ENCODE data around the gene MPPED1.

Gene MPPED1

GRCh38 chr22:43550672-43551071 lies 138.9 kb downstream of the MPPED1 start:
- H3K9me3 ChIP-seq (ENCODE audit: control insufficient read depth, insufficient read depth, low read length) = peaks cover 9% of the 10 kb centered on the region
- H3K9ac ChIP-seq (ENCODE audit: low read depth, low read length) = no peak overlapping the region
- H3K4me1 ChIP-seq (ENCODE audit: insufficient read depth, low read length) = no peaks in the 10 kb centered on the region
- H3K36me3 ChIP-seq (ENCODE audit: insufficient read depth, low read length) = no peaks in the 10 kb centered on the region

- Histone ChIP-seq H3K9me3 (ENCODE audit: control insufficient read depth, insufficient read depth, low read length) (peaks cover 9% of the 10 kb centered on the region), H3K9ac (ENCODE audit: low read depth, low read length) (no peak overlapping the region), H3K36me3 (ENCODE audit: insufficient read depth, low read length) (no peaks in the 10 kb centered on the region), H3K4me1 (ENCODE audit: insufficient read depth, low read length) (no peaks in the 10 kb centered on the region)
Observed at GRCh38 chr22:43553451-43554258, 141.8 kb downstream of the MPPED1 start.

- peaks cover 9% of the 10 kb centered on the region for H3K9me3 ChIP-seq (ENCODE audit: control insufficient read depth, insufficient read depth, low read length)
- H3K36me3 ChIP-seq (ENCODE audit: insufficient read depth, low read length) = no peaks in the 10 kb centered on the region
- no peak overlapping the region for H3K9ac ChIP-seq (ENCODE audit: low read depth, low read length)
- H3K4me1 ChIP-seq (ENCODE audit: insufficient read depth, low read length) = no peaks in the 10 kb centered on the region
Observed at GRCh38 chr22:43554259-43554636, 142.4 kb downstream of the MPPED1 start.

DNA sequence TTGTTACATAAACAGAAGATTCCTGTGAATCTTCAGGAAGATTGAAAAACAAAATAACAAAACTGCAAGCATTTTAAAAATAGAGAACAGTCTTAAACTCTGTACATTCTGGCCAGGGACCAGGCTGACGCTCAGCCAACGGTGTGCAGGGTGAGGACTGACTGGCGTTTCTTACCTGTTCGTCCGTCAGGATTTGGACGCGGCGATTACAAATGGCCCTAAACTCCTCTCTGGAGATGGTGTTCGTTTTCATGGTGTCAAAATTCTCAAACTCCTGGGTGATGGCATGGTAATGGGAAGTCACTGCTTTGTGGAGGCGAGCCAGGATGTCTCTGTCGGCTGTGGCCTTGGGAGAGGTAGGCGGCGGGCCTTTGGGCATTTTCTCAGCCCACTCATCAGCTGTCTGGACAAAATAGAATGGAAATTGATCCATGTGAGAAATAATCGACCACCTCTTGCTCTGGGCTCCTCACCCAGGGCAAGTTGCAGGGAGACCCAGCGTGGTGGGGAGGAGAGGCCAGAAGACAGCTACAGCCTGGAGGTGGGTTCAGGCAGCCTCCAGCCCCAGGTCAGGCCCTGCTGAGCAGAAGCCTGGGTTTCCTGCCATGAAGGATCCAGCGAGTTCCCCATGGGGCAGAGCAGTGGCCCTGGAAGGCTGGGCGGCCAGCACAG lies 143.0 kb downstream of the MPPED1 start:
- peaks cover 9% of the 10 kb centered on the region for H3K9me3 ChIP-seq (ENCODE audit: control insufficient read depth, insufficient read depth, low read length)
- no peak overlapping the region for H3K9ac ChIP-seq (ENCODE audit: low read depth, low read length)
- H3K4me1 ChIP-seq (ENCODE audit: insufficient read depth, low read length) = no peaks in the 10 kb centered on the region
- no peaks in the 10 kb centered on the region for H3K36me3 ChIP-seq (ENCODE audit: insufficient read depth, low read length)

DNA sequence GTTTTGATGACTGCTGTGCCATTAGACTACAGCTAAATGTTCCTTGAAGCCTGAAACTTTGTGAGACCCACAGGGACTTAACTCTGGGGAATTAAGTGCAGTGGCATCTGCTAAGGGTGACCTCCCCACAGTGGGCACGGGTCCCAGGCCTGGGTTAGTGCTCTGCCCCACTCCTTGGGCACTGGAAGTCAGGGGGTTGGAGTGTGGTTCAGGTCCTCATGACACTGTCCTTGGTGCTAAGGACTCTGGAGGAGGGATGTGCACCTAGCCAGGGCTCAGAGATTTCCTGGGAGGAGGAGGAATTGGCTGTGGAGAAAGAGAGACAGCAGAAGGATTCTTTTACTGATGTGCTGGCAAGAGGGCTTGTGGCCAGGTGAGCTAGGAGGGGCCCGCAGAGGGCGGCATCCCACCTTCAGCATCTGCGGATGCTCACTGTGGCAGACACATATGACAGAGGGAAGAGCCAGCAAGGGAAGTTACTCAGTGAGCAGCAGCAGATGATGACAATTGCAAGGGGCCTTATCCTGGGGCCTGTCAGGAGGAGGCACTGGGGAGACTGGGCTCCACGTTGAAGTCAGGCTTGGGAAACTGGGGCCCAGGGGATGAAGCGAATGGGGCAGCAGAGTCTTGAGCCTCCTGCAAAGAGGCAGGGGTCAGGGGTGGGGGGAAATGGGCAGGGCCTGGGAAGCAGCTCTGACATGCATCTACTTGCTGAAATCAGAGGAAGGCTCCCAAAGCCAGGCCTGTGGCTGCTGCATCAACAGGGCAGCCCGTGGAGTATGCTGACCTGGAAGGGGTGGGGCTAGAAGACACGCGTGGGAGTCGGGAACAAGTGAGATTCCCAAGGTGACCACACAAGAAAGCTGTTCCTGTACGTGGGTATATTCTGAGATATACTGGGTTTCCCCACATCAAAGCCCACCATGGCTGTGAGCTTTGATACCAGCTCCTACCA lies 144.0 kb downstream of the MPPED1 start:
- Histone ChIP-seq H3K36me3 (ENCODE audit: insufficient read depth, low read length) (no peaks in the 10 kb centered on the region), H3K9ac (ENCODE audit: low read depth, low read length) (no peak overlapping the region), H3K9me3 (ENCODE audit: control insufficient read depth, insufficient read depth, low read length) (peaks cover 9% of the 10 kb centered on the region), H3K4me1 (ENCODE audit: insufficient read depth, low read length) (no peaks in the 10 kb centered on the region)
